Measurements from ENCODE around the gene ZNF443. TPM values are rescaled to one million over a fixed set of nuclear protein-coding genes. Genes with fewer than 3 reads are reported as not detected.
"Not testable (repeated sequence)": the region's sequence is repeated elsewhere in the genome, so short reads cannot be mapped to it uniquely, and the experiment has no call there.

ZNF443 gene
- total RNA-seq, 1 donor from 2014 or later = 2.0 TPM

- H3K4me1 Mint-ChIP-seq (ENCODE audit: low read depth) = no peaks in the 10 kb centered on the region
- H3K4me3 Mint-ChIP-seq (ENCODE audit: unreplicated experiment) = no peak overlapping the region
- peaks cover 54% of the 10 kb centered on the region for H3K9me3 Mint-ChIP-seq (ENCODE audit: low read depth)
- TF ChIP-seq, protein P1, sequence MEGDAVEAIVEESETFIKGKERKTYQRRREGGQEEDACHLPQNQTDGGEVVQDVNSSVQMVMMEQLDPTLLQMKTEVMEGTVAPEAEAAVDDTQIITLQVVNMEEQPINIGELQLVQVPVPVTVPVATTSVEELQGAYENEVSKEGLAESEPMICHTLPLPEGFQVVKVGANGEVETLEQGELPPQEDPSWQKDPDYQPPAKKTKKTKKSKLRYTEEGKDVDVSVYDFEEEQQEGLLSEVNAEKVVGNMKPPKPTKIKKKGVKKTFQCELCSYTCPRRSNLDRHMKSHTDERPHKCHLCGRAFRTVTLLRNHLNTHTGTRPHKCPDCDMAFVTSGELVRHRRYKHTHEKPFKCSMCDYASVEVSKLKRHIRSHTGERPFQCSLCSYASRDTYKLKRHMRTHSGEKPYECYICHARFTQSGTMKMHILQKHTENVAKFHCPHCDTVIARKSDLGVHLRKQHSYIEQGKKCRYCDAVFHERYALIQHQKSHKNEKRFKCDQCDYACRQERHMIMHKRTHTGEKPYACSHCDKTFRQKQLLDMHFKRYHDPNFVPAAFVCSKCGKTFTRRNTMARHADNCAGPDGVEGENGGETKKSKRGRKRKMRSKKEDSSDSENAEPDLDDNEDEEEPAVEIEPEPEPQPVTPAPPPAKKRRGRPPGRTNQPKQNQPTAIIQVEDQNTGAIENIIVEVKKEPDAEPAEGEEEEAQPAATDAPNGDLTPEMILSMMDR (IDR thresholded peaks at IDR 0.05) = no peak
- H3K27ac Mint-ChIP-seq (ENCODE audit: unreplicated experiment) = no peak overlapping the region
- peaks cover 62% of the 10 kb centered on the region for H3K36me3 Mint-ChIP-seq (ENCODE audit: low read depth)
- no peak for DNase-seq (ENCODE audit: low spot score)
- H3K27me3 Mint-ChIP-seq (ENCODE audit: low read depth) = no peaks in the 10 kb centered on the region
These were observed 24.4 kb upstream of the ZNF443 start for GRCh38 chr19:12465211-12465610.

- no peaks in the 10 kb centered on the region for H3K4me1 Mint-ChIP-seq (ENCODE audit: low read depth)
- no peak overlapping the region for H3K4me3 Mint-ChIP-seq (ENCODE audit: unreplicated experiment)
- TF ChIP-seq, protein P1 (IDR thresholded peaks at IDR 0.05) = no peak
- H3K27me3 Mint-ChIP-seq (ENCODE audit: low read depth) = no peaks in the 10 kb centered on the region
- H3K9me3 Mint-ChIP-seq (ENCODE audit: low read depth) = peaks cover 52% of the 10 kb centered on the region
- DNase-seq (ENCODE audit: low spot score) = no peak
- H3K36me3 Mint-ChIP-seq (ENCODE audit: low read depth) = peaks cover 60% of the 10 kb centered on the region
- no peak overlapping the region for H3K27ac Mint-ChIP-seq (ENCODE audit: unreplicated experiment)
These were observed 23.9 kb upstream of the ZNF443 start for GRCh38 chr19:12464769-12465168.

DNA sequence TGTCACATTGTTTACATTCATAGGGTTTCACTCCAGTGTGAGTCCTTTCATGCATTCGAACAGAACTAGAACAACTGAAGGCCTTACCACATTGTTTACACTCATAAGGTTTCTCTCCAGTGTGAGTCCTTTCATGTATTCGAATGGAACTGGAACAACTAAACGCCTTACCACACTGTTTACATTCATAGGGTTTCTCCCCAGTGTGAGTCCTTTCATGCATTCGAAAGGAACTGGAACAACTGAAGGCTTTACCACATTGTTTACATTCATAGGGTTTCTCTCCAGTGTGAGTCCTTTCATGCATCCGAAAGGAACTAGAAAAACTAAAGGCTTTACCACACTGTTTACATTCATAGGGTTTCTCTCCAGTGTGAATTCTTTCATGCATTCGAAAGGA lies 23.3 kb upstream of the ZNF443 start:
- H3K36me3 Mint-ChIP-seq (ENCODE audit: low read depth) = peaks cover 64% of the 10 kb centered on the region
- H3K4me1 Mint-ChIP-seq (ENCODE audit: low read depth); DNase-seq (ENCODE audit: low spot score); H3K4me3 Mint-ChIP-seq (ENCODE audit: unreplicated experiment); H3K27me3 Mint-ChIP-seq (ENCODE audit: low read depth); H3K27ac Mint-ChIP-seq (ENCODE audit: unreplicated experiment): not testable (repeated sequence)
- peaks cover 55% of the 10 kb centered on the region for H3K9me3 Mint-ChIP-seq (ENCODE audit: low read depth)

DNA sequence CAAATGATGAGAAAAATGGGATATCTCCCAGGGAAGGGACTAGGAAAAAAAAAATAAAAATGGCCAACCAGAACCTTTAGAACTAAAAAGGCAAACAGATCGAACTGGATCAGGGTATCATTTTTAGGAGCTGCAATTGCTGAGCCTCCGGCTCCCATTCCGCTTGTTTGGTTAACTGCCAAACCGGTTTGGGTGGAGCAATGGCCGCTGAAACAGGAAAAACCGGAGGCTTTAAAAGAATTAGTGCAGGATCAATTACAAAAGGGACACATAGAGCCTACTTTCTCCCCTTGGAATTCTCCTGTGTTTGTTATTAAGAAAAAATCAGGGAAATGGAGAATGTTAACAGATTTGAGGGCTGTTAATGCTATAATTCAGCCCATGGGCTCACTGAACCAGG lies 12.7 kb upstream of the ZNF443 start:
- Mint-ChIP-seq H3K4me1 (ENCODE audit: low read depth) (no peaks in the 10 kb centered on the region), H3K9me3 (ENCODE audit: low read depth) (peaks cover 60% of the 10 kb centered on the region), H3K27ac (ENCODE audit: unreplicated experiment) (no peak overlapping the region), H3K36me3 (ENCODE audit: low read depth) (peaks cover 42% of the 10 kb centered on the region), H3K27me3 (ENCODE audit: low read depth) (no peaks in the 10 kb centered on the region), H3K4me3 (ENCODE audit: unreplicated experiment) (no peak overlapping the region)
- no peak for DNase-seq (ENCODE audit: low spot score)
- TF ChIP-seq, protein P1 (IDR thresholded peaks at IDR 0.05) = no peak

DNA sequence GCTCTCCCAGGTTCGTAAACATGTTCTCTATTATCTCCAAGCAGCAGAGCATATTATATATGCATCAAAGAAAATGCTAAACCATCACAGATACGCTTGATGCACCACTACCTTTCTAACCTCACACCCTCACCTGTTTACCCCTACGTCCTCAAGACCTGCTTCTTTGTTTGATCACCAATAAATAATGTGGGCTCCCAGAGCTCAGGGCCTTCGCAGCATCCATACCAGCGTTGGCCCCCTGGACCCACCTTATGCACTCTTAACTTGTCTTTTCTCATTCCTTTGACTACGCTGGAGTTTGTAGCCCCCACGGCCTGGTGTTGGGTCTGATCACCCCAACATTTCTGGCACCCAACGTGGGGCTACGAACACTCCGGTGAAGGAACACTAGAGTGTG lies 10.0 kb upstream of the ZNF443 start:
- Mint-ChIP-seq H3K27ac (ENCODE audit: unreplicated experiment) (no peak overlapping the region), H3K4me1 (ENCODE audit: low read depth) (no peaks in the 10 kb centered on the region), H3K9me3 (ENCODE audit: low read depth) (peaks cover 55% of the 10 kb centered on the region), H3K27me3 (ENCODE audit: low read depth) (no peaks in the 10 kb centered on the region), H3K4me3 (ENCODE audit: unreplicated experiment) (no peak overlapping the region), H3K36me3 (ENCODE audit: low read depth) (peaks cover 33% of the 10 kb centered on the region)
- TF ChIP-seq, protein P1 (IDR thresholded peaks at IDR 0.05) = no peak
- DNase-seq (ENCODE audit: low spot score) = no peak

DNA sequence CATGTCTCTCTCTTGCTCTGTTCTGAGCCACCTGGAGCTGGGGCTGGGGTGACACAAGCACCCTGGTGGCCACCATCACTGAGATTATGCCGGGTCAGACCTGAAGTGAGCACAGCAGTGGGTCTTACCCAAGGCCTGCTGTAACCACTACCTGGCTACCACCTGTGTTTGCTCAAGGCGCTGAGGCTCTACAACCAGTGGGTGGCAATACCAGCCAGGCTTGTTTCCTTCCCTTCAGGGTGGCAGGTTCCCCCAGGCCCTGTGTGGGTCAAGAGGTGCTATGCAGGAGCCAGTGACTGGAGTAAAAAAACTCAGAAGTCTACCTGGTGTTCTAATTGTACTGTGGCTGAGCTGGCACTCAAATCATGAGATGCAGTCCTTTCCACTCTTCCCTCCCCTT lies 8.0 kb upstream of the ZNF443 start:
- TF ChIP-seq, protein P1 (IDR thresholded peaks at IDR 0.05) = no peak
- Mint-ChIP-seq H3K4me3 (ENCODE audit: unreplicated experiment) (no peak overlapping the region), H3K36me3 (ENCODE audit: low read depth) (peaks cover 33% of the 10 kb centered on the region), H3K4me1 (ENCODE audit: low read depth) (no peaks in the 10 kb centered on the region), H3K27ac (ENCODE audit: unreplicated experiment) (no peak overlapping the region), H3K27me3 (ENCODE audit: low read depth) (no peaks in the 10 kb centered on the region), H3K9me3 (ENCODE audit: low read depth) (peaks cover 54% of the 10 kb centered on the region)
- no peak for DNase-seq (ENCODE audit: low spot score)

- peak overlapping the region; percentile 85 for H3K27ac Mint-ChIP-seq (ENCODE audit: unreplicated experiment)
- H3K9me3 Mint-ChIP-seq (ENCODE audit: low read depth) = peaks cover 17% of the 10 kb centered on the region
- H3K27me3 Mint-ChIP-seq (ENCODE audit: low read depth); H3K36me3 Mint-ChIP-seq (ENCODE audit: low read depth); DNase-seq (ENCODE audit: low spot score): not testable (repeated sequence)
- H3K4me1 Mint-ChIP-seq (ENCODE audit: low read depth) = peaks cover 13% of the 10 kb centered on the region
- H3K4me3 Mint-ChIP-seq (ENCODE audit: unreplicated experiment) = peak overlapping the region; percentile 100
These were observed 908 bp downstream of the ZNF443 start for GRCh38 chr19:12439686-12440540.

DNA sequence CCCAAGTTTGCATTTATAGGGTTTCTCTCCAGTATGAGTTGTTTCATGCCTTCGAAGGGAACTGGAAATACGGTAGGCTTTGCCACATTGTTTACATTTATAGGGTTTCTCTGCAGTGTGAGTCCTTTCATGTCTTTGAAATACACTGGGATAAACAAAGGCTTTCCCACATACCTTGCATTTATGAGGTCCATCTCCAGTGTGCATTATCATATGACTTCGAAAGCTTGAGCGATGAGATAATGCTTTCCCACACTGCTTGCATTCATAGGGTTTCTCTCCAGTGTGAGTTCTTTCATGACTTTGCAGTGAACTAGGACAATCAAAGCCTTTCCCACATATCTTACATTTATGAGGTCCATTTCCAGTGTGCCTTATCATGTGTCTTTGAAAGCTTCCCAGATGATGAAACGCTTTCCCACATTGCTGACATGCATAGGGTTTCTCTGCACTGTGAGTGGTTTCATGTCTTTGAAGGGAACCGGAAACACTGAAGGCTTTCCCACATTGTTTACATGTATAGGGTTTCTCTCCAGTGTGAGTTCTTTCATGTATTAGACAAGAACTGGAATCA lies 10.0 kb downstream of the ZNF443 start:
- peaks cover 28% of the 10 kb centered on the region for H3K36me3 Mint-ChIP-seq (ENCODE audit: low read depth)
- H3K9me3 Mint-ChIP-seq (ENCODE audit: low read depth) = peaks cover 34% of the 10 kb centered on the region
- not testable (repeated sequence) for H3K4me1 Mint-ChIP-seq (ENCODE audit: low read depth); H3K4me3 Mint-ChIP-seq (ENCODE audit: unreplicated experiment); H3K27ac Mint-ChIP-seq (ENCODE audit: unreplicated experiment); H3K27me3 Mint-ChIP-seq (ENCODE audit: low read depth); DNase-seq (ENCODE audit: low spot score)
